ENCODE results near the gene ZNF581.

Gene ZNF581

GRCh38 chr19:55693336-55693974, 50.0 kb downstream of the ZNF581 start:
- no peak for DNase-seq (ENCODE audit: extremely low spot score)
- CTCF ChIA-PET, result no interaction called here
- POLR2A ChIA-PET, result no interaction called here
- TF ChIP-seq TARDBP (IDR thresholded peaks at IDR 0.05), result no peak
- no peak for TF ChIP-seq FOXA1 (IDR thresholded peaks at IDR 0.05)
- TF ChIP-seq PKNOX1 (IDR thresholded peaks at IDR 0.05), result no peak
- no peak for TF ChIP-seq ZNF384 (IDR thresholded peaks at IDR 0.05)
- TF ChIP-seq NFRKB (IDR thresholded peaks at IDR 0.05), result no peak

DNA sequence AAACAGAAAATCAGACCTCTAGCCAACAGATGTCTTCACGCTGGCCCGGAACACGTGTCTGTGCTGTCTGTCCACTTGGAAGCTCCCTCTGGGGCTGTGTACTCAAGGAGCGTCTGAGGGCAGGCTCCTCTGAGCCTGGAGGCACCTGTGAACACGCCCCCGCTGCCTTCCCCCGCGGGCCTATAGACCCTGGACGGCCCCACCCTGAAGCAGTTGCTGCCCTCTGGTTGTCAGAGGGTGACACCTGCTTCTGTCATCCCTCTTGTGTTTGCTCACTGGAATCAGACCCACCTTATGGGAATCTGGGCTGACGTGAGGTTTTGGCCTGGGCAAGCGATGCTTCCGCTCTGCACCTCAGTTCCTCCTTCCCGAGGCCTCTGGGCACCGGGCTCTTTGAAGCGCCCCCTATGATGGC, 50.8 kb downstream of the ZNF581 start:
- CTCF ChIA-PET, result no interaction called here
- POLR2A ChIA-PET, result no interaction called here
- DNase-seq (ENCODE audit: extremely low spot score), result no peak
- no peak for TF ChIP-seq L3MBTL2 (conservative IDR thresholded peaks at IDR 0.05)
- no peak for TF ChIP-seq ZNF384 (IDR thresholded peaks at IDR 0.05)
- TF ChIP-seq FOXK2 (IDR thresholded peaks at IDR 0.05), result no peak
- TF ChIP-seq FOXA1 (IDR thresholded peaks at IDR 0.05), result no peak
- TF ChIP-seq FOXM1 (IDR thresholded peaks at IDR 0.05; ENCODE audit: borderline replicate concordance), result no peak
- TF ChIP-seq SUZ12 (IDR thresholded peaks at IDR 0.05), result no peak
- no peak for TF ChIP-seq HDGF (IDR thresholded peaks at IDR 0.05; ENCODE audit: borderline replicate concordance)
- no peak for TF ChIP-seq NFRKB (IDR thresholded peaks at IDR 0.05)
- no peak for TF ChIP-seq ARNT (IDR thresholded peaks at IDR 0.05)

DNA sequence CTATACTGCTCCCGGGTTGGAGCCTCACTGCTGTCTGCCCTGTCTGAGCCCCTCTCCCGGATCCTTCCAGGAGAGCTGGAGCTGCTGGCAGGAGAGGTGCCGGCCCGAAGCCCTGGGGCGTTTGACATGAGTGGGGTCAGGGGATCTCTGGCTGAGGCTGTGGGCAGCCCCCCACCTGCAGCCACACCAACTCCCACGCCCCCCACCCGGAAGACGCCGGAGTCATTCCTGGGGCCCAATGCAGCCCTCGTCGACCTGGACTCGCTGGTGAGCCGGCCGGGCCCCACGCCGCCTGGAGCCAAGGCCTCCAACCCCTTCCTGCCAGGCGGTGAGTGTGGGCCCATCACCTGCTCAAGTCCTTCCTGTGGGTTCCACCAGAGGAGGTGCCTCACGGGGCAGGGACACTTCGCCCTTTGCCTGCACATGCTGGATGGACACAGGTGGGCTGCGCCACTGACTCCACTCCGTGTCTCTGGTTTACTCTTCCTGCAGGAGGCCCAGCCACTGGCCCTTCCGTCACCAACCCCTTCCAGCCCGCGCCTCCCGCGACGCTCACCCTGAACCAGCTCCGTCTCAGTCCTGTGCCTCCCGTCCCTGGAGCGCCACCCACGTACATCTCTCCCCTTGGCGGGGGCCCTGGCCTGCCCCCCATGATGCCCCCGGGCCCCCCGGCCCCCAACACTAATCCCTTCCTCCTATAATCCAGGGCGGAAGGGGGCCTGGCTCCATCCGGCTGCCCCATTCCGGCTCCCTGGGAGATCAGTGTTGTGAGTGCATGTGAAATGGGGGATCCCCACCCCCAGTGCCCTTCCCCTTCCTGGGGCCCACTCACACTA, 51.4 kb downstream of the ZNF581 start:
- CTCF ChIA-PET, result no interaction called here
- POLR2A ChIA-PET, result no interaction called here
- no peak for TF ChIP-seq SUZ12 (IDR thresholded peaks at IDR 0.05)
- no peak for TF ChIP-seq TARDBP (IDR thresholded peaks at IDR 0.05)
- TF ChIP-seq FOXM1 (IDR thresholded peaks at IDR 0.05; ENCODE audit: borderline replicate concordance), result no peak
- no peak for TF ChIP-seq SP1 (IDR thresholded peaks at IDR 0.05)
- TF ChIP-seq ELF4 (IDR thresholded peaks at IDR 0.05), result no peak
- no peak for TF ChIP-seq FOXK2 (IDR thresholded peaks at IDR 0.05)
- no peak for TF ChIP-seq ARNT (IDR thresholded peaks at IDR 0.05)
- no peak for TF ChIP-seq NFRKB (IDR thresholded peaks at IDR 0.05)
- TF ChIP-seq L3MBTL2 (conservative IDR thresholded peaks at IDR 0.05), result no peak
- TF ChIP-seq FOXA1 (IDR thresholded peaks at IDR 0.05), result no peak
- no peak for TF ChIP-seq ZNF384 (IDR thresholded peaks at IDR 0.05)
- no peak for TF ChIP-seq BHLHE40 (IDR thresholded peaks at IDR 0.05; ENCODE audit: borderline replicate concordance)
- TF ChIP-seq LEF1 (IDR thresholded peaks at IDR 0.05; ENCODE audit: borderline replicate concordance), result no peak
- no peak for TF ChIP-seq CTBP1 (IDR thresholded peaks at IDR 0.05; ENCODE audit: borderline replicate concordance)
- no peak for DNase-seq (ENCODE audit: extremely low spot score)

All from HEK293T (cell line).